ENCODE measurements around the gene METAP1D.
"Not testable (repeated sequence)": the region's sequence is repeated elsewhere in the genome, so short reads cannot be mapped to it uniquely, and the experiment has no call there.

The METAP1D gene

GRCh38 chr2:171966688-171967087, 33.1 kb upstream of the METAP1D start:
- TF ChIP-seq CTCF (IDR thresholded peaks at IDR 0.05; ENCODE audit: borderline replicate concordance, insufficient read depth, low read depth, low read length), result no peak
- no peak overlapping the region for H3K4me3 ChIP-seq (ENCODE audit: low read depth, low read length)

- TF ChIP-seq CTCF (IDR thresholded peaks at IDR 0.05; ENCODE audit: borderline replicate concordance, insufficient read depth, low read depth, low read length), result no peak
- H3K4me3 ChIP-seq (ENCODE audit: low read depth, low read length), result no peak overlapping the region
These were observed 31.2 kb upstream of the METAP1D start for GRCh38 chr2:171968509-171968908.

GRCh38 chr2:171972329-171972982, 27.3 kb upstream of the METAP1D start:
- TF ChIP-seq CTCF (IDR thresholded peaks at IDR 0.05; ENCODE audit: borderline replicate concordance, insufficient read depth, low read depth, low read length), result no peak
- H3K4me3 ChIP-seq (ENCODE audit: low read depth, low read length), result no peak overlapping the region

- TF ChIP-seq CTCF (IDR thresholded peaks at IDR 0.05; ENCODE audit: borderline replicate concordance, insufficient read depth, low read depth, low read length), result no peak
- no peak overlapping the region for H3K4me3 ChIP-seq (ENCODE audit: low read depth, low read length)
These were observed 20.6 kb upstream of the METAP1D start for GRCh38 chr2:171979103-171979502.

GRCh38 chr2:171983924-171984323, 15.8 kb upstream of the METAP1D start:
- not testable (repeated sequence) for H3K4me3 ChIP-seq (ENCODE audit: low read depth, low read length)

- no peak overlapping the region for H3K4me3 ChIP-seq (ENCODE audit: low read depth, low read length)
- no peak for TF ChIP-seq CTCF (IDR thresholded peaks at IDR 0.05; ENCODE audit: borderline replicate concordance, insufficient read depth, low read depth, low read length)
These were observed 14.7 kb upstream of the METAP1D start for GRCh38 chr2:171985076-171985475.

- TF ChIP-seq CTCF (IDR thresholded peaks at IDR 0.05; ENCODE audit: borderline replicate concordance, insufficient read depth, low read depth, low read length), result no peak
These were observed 13.0 kb upstream of the METAP1D start for GRCh38 chr2:171986778-171987177.

GRCh38 chr2:171991027-171991426, 8.7 kb upstream of the METAP1D start:
- no peak for TF ChIP-seq CTCF (IDR thresholded peaks at IDR 0.05; ENCODE audit: borderline replicate concordance, insufficient read depth, low read depth, low read length)
- no peak overlapping the region for H3K4me3 ChIP-seq (ENCODE audit: low read depth, low read length)

More at GRCh38 chr2:171986778-171987177, 13.0 kb upstream of the METAP1D start:
- H3K4me3 ChIP-seq (ENCODE audit: low read depth, low read length), result no peak overlapping the region
